Stimulated activated CD4-positive, alpha-beta T cell treated with anti-CD3 and anti-CD28 coated beads, Interleukin-15, amount 100 ng/mL, for 1 hour (primary cell): ENCODE results near the gene PRSS27.
"Not testable (repeated sequence)": the region's sequence is repeated elsewhere in the genome, so short reads cannot be mapped to it uniquely, and the experiment has no call there.

Experiments
- DNase-seq, 2 donors: peaks; one replicate each; pipeline ENCODE4 v3.0.0-alpha.2; 2020; ENCODE audit warnings: low read depth in 1 of 2, low spot score in 1 of 2

PRSS27 gene

DNA sequence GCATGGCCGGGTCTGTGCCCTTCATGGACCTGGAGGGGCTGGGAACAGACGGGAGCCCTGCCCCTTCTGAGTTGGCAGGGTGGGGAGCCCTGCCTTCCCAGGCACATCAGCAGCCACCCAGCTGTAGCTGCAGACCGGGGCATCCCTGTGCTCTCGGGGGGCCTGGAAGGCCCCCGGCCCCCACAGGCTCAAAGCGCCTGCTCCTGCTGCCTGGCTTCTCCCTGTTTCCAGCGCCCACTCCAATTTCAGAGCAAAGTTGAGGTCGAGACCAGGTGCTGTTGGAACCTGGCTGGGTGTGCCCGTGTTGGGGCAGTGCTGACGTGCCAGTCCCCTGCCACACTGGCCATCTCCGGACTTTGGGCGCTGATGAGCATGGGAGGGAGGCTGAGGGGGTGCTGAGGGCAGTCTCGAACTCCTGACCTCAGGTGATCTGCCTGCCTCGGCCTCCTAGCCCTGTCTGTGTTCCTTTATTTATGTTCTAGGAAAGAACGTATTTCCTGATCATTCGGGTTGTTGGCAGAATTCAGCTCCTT, 4.9 kb upstream of the PRSS27 start:
- no peak for DNase-seq

DNA sequence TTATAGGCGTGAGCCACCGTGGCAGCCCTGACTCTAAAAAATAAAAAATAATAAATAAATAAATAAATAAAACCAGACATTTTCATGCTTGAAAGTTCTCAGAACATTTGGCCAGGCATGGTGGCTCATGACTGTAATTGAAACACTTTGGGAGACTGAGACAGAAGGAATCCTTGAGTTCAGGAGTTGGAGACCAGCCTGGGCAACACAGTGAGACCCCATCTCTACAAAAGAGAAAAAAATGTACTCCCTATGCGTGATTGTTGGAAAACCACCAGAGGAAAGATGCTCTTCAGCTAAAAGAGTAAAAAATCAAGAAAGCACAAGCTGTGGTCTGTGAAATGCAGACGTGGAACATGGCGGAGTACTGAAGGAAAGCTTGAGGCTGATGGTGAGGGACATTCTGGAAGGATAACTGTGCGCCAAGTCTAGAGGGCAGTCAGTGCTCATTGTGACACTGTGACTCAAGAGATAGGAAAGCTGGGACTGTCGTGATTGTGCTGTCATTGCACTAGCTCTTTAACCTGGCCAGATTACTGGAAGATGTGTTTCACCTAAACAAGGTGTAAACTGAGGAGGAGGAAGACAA, 4.2 kb upstream of the PRSS27 start:
- DNase-seq, result no peak

DNA sequence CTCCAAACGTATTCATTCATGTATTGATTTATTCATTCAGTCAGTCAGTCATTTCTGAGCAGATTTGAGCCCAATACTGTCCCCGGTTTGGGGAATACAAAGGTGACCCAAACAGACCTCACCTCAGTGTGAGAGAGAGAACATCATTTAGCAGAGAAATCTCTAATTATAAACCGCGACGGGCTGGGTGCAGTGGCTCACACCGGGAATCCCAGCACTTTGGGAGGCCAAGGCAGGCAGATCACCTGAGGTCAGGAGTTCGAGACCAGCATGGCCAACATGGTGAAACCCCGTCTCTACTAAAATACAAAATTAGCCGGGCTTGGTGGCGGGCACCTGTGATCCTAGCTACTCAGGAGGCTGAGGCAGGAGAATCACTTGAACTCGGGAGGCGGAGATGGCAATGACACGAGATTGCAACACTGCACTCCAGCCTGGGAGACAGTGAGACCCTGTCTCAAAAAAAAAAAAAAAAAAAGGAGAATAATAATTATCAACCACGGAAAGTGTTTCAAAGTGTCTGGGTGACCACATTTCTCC, 1.7 kb upstream of the PRSS27 start:
- DNase-seq, result not testable (repeated sequence)

DNA sequence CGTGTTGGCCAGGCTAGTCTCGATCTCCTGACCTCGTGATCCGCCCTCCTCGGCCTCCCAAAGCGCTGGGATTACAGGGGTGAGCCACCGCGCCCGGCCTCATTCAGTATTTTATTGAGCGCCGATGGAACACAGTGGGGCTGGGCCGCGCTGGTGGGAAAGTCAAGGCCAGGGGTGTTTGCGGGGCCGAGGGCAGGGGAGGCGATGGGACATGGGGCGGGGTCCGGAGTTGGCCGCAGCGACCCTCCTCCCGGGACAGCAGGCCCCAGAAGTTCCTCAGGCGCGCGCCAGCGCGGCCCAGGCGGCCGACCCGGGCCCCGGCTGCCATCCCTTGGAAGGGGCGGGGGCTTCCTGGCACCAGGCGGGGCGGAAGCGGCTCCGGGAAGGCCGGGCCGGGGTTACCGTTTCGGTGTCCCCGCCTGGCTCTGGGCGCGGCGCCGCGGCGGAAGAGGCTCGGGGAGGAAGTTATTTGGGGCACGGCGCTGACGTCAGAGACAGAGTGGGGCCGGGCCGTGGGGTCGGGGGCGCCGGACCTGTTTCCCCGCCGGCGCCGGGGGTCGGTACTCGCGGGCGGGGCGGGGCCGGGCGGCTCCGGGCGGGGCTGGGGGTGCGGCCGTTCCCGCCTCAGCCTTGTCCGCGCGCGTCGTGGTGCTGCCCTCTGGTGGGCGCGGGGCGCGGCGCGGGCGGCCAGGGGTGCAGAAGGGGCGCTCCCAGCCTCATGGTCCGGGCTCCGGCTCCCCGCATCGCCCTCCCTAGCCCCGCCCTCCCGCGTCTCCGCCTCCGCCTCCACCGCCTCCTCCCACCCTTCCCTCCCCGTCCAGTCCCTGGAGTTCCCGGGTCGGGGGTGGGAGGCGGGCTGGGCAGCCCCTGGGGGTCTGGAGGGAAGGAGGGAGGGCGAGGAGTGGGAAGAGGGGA, 952 bp upstream of the PRSS27 start:
- DNase-seq, result peak; percentile 78 to 81

DNA sequence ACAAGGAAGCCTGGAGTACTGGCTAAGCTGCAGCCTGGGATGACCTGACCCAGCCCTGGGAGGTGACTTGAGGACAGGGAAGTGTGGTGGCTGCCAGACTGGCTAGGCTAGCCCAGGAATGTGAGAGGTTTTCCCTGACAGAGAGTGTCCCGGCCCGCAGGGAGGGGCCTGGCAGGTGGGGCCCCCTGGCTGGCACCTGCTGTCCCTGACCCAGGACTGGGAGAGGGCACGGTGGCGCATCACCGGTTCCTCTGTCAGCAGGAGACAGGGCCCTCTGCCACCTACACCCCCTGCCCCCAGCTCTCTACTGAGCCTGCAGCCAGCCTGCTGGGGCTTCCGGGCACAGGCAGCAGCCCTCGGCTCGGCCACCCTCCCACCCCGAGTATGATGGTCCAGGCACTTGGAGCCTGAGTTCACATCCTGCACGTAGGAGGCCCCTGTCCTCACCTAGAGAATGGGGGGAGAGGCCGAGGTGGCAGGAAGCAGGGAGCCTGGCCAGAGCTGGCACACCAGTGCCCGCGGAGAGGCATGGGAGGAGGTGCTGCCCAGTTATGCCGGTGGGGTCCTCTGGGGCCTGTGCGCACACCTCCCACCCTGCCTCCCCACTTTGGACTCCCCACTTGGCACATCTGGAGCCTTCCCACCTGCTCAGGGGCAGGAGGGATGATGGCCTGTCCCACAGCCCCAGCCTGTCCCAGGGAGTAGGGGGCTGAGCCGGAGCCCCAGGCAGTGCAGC, 528 bp downstream of the PRSS27 start:
- DNase-seq, result no peak

DNA sequence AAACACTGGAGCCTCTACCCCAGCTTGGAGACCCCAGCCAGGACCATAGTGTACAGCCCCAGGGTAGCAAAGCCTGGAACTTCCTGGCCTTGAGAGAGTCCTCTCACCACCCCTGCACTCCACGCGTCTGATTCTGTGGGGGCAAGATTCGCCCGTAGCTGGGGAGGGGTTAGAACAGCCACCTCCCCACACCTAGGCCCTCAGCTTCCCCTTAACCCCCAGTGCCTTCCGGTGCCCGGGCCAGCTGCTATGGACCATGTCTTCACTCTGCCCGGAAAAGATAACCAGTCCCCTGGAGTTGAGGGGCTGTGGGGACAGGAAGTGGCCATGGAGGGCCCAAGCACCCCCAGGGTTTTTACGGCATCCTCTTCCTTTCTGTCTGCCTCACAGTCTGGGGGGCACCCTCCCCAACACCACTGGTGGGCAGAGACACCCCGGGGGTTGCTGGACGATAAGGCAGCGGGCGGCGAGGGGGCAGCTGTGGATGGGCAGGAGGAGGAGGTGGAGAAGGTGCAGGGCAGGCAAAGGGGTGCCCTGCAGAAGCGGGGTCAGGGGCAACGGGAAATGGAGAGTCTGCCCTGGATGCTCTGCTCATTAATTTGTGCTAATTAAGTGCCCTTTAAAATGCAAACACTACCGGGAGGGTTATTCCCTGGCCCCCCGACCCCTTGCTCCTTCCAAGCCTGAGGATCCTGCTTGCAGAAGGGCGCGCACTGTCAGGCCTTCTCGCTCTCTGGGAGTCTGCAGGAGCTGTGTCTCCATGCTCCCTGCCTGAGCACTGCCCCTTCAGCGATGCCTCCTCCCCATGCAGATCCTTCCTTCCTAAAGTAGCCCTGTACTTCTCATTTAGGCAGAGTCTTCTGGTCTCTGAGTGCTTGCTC, 2.4 kb downstream of the PRSS27 start:
- DNase-seq, result no peak

DNA sequence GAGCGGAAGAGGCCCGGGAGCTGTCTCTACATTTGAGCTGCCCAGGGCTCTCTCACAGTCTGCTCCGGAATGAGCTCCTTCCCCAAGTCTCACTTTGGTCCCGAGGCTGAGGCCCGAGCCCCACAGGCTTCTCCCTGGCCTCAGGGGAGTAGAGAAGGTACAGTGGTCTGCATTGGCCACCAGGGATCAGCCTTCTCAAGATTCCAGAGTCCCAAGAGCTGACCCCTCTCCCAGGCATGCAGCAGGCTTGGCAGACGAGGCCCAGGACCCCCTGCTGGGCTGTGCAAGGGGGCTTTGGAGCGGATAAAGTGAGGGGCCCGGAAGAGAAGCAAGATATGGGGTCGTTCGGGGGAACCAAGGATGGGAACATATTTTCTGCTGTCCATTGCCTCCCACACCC, 3.1 kb downstream of the PRSS27 start:
- DNase-seq, result no peak

DNA sequence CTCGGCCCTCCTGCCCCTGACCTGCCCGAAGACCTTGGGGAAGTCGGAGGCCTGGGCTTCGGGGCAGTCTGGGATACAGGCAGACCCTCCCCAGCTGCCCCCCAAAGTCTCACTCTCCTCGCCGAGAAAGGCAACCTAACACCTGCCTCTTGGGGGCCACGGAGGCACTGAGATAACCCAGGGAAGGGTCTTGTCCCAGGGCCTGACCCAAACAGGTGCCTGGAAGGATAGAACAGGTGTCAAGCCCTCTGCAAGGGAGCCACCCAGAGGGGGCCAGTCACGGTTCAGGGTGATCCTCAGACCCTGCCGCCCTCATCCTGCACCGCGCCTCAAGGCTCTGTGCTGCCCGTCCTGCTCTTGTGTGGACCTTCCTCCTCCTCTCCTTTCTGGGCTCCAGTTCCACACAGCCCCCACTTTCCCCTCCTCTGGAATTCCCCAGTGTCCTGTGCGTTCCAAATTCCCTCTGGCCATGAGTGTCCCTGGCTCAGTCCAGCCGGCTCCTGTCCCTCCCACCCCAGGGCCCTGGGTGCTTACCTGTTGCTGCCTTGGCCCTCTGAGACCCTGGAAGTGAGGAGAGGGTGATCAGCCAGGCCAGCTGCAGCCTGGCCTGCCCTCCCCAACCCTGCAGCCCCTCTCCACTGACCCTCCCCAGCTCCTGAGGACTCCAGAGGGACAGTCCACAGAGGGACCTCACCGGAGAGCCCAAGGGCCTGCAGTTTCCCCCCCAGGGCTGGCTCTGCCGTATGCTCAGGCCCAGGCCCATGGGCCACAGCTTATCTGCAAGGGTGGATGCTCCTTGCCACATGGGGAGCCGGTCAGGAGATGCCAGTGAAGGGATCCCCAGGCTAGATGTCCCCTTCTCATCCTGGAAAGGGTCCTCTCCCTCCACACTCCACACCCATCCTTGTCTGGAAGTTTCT, 3.8 kb downstream of the PRSS27 start:
- DNase-seq, result no peak

DNA sequence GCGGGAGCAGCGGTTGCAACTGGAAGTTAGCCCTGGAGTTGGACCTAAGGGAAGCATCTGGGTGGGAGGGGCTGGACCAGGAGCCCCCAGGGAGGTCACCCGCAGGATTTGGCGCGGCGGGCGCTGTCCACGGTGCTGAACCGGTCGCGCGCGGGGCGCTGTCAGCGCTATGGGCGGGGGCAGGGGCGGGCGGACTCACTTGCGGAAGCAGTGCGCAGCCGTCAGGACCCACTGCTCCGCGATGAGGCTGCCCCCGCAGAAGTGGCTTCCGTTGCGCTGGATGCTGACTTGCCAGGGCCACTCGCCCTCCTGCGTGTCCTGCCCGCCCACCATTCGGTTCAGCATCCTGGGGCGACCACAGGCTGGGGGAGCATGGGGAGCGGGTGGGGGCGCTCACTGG, 4.5 kb downstream of the PRSS27 start:
- peak; percentile 64 to 71 for DNase-seq

DNA sequence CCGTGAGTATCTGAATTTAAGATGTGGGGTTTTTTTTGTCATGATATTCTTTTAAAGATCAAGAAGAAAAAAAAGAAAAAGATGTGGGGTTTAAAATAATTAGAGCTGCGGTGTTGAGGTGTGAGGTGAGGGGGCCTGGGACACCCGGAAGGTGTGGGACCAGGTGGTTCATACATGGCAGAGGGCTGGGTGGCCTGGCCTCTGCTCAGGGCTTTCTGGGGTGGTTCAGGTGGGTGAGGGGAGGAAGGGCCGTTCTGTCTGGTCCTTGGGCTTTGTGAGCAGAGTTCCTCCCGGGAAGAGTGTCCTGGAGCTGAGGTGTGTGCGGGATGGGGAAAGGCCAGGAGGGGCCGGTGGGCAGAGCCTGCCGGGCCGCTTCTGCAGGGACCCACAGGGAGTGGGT, 5.0 kb downstream of the PRSS27 start:
- DNase-seq, result no peak

DNA sequence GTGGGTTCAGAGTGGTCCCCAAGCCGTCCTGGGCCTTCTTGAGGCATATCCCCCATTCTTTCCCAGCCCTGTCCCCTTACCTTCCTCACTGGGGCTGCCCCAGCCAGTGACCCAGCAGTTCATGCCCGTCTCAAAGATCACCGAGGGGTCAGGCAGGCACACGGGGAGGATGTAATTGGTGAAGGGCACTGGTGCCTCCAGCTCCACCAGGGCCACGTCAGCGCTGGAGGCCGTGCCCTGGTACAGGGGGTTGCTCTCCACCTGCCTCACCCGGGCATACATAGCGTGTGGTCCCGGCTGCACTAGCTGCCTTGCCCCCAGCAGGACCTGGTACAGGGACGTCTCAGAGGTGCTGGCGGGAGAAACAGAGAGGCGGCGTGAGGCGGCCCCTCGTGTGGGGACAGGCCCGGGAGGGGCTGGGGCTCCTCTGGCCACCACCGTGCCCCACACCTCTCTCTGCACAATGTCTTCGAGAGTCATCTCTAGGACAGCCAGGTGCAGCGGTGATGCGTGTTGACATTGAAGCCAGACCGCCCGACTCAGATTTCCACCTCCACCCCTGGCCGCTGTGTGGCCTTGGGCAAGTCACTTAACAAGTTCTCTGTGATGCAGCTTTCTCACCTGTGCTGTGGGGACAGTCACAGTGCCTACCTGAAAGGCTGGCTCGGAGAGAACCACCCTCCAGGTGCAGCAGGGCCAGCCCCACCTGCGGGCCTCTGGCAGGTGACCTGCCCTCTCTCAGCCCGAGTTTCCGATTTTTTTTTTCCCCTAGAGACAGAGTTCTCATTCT, 5.8 kb downstream of the PRSS27 start:
- no peak for DNase-seq

DNA sequence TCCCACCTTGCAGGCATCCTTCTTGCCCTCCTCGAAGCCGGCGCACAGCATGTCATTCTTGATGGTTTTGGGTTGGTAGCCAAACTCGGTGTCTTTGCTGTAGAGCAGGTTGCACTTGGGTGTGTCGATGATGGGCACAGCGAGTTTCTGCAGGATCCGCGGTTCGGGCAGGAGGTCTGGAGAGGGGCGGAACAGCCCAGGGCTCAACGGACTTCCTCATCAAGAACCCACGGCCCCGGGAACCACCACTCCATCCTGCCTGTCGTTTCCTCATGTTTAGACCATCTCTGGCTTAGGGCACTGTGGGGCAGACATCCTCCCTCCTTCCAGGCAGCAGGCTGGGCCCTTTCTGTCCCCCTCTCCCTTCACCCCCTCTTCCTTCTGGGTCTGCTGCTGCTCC, 6.5 kb downstream of the PRSS27 start:
- no peak for DNase-seq

DNA sequence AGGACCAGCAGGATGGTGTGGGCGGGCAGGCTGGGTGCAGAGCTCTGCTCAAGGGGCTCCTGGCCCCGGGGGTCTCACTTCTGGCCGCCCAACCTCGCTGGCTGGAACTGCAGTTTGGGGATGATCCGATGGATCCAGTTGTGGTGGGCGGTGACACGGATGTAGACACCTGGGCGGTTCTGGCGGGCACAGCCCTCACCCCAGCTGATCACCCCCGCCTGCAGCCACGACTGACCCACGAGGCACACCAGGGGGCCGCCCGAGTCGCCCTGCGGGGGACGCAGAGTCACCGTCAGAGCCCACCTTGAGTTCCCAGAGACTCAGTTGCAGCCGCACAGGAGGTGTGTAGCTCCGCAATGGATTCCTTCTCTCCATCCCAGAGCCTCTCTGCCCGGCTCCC, 7.5 kb downstream of the PRSS27 start:
- no peak for DNase-seq

DNA sequence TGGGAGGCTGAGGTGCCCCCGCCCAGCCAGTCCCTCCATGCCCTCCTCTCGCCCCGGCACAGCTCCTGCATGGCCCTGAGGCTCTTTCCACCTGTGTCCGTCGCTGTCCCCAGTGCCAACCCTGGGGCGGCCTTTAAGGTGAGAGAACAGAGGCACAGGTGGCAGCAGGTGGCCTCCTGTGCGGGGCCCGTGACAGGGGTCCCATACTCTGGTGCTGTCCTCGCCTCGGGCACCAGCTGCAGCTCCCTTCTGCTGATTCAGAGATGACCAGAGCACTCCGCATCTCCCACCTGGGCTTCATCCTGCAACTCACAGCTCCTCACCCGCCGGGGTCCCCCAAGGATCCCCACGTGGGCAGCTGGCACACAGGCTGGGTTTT, 8.0 kb downstream of the PRSS27 start:
- no peak for DNase-seq

DNA sequence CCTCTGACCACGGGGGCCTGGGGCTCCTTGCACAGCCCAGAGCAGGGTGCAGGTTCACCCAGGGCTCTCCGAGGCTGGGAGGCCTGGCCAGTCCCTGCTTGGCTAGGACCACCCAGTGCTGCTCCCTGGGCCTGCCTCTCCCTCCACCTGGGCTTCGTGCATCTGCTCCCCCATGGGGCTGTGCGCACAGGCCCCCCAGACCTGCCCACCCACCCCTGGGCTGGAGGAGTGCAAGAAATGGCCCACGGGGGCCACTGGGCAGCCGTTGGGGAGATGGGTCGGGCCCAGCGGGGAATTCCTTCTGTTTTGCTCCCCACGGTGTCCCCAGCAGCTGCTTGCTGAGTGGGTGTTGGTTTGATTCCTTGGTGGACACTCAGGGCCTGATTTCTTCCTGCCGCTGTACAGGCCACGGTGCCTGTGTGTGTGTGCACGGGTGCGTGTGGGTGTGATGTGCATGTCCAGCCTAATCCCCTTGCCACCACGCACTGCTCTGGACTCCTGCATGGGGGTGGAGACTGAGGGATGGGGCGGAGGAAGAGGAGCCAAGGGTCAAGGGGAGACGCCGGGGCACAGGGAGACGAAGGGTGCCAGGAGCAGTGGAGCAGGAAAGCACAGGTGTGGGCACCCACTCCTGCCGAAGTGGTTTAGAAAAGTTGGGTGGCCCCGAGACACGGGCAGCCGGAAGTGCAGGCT, 8.5 kb downstream of the PRSS27 start:
- no peak for DNase-seq

DNA sequence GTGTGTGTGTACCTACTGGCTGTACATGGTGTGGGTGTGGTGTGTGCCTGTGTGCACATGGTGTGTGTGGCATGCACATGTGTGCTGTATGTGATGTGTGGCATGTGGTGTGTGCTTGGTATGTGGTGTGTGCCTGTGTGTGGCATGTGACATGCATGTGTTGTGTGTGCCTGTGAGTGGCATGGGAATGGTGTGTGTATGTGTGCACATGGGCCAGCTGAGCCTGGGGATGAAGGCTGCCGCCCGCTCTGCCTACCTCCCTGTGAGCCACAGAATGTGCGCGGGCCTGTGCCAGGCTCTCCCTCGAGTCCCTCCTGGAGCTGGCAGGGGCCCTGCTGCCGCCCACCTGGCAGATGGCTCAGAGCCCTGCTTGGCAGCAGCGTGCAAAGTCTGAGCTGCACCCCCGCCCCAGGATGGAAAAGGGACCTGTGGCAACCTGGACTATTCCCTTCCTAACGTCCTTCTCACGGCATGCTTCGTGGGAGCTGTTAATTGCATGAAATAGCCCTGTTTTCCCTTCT, 9.3 kb downstream of the PRSS27 start:
- DNase-seq, result no peak

DNA sequence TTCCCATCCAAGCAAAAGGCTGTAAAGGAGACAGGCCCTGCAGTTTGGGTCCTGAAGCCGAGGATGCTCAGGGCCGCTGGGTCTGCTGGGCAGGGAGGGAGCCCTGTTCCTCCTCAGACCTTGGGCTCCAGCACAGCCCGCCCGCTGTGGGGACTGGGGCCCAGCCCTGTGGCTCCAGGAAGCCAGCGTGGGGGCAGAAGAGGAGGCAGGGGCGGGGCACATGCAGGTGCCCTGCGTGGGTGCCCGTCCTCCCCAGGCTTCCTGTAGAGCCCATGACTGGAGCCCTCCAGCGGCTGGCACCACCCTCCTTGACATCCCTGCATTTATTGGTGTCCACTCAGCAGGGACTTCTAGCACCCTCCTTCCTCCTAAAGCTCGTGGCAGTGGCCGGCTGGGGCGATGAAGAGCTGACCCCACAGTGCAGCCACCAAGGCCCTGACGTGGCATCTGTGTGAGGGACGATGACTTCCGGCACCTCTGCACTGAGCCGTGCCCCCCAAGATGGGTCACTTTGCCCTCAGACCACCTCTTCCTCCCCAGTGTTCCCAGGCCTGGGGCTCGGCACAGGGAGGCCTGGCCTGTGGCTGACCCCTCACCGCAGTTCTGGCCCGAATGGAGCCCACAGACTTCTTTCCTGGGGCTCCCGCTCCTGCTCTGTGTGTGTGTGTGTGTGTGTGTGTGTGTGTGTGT, 9.9 kb downstream of the PRSS27 start:
- no peak for DNase-seq
